GM18868 (cell line): Measurements from ENCODE around the gene KCND1.

ENCODE experiments used
- ATAC-seq: cut with Tn5 transposase; IDR thresholded peaks from one replicate; pipeline ENCODE4 v1.9.1; 2021; ENCODE audit warnings: mild to moderate bottlenecking, moderate library complexity; ENCODE audit not compliant: unreplicated experiment

Gene KCND1

GRCh38 chrX:48939524-48940228 lies 32.0 kb downstream of the KCND1 start:
- no peak for ATAC-seq

- peak; percentile 53 for ATAC-seq
These were observed 32.8 kb downstream of the KCND1 start for GRCh38 chrX:48938721-48939425.

DNA sequence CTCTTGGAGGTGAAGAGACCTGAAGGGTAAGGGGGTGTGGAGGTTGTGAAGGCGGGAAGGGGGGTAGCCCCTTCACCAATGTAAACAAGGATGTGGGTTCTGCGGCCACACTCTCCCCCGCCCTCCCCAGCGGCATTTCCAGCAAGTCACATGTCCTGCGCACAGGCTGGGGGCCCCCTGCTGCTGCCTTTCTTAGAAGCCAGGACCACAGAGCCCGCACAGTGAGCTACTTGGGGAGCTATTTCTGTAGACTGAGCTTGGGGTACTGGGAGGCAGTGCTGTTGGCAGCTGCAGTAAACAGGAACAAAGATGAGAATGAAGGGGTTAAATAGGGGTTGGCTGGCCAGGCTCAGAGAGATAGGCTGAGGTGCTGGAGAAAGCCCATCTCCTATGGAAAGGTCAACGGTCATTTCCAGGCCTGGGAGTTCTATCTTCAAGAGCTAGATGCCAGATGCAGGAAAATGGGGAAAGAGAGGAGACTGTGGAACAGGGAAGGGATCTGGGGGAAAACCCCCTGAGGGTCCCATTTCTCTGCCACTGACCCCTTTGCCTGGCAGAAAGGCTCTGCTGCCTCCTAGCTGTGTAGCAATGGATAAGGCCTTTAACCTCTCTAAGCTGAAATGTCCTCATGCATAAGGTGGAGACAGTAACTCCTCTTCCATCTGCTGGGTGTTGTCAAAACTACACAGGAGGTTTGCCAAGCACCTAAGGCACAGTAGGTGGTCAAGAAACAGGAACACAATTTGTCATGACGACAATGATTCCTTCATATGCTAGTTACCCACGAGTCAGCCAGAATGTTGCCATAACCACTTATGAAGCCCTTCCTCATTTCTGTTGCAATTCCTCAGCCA lies 34.4 kb downstream of the KCND1 start:
- peak; percentile 67 for ATAC-seq

- no peak for ATAC-seq
These were observed 35.1 kb downstream of the KCND1 start for GRCh38 chrX:48936429-48937053.

- no peak for ATAC-seq
These were observed 36.4 kb downstream of the KCND1 start for GRCh38 chrX:48935301-48935670.

DNA sequence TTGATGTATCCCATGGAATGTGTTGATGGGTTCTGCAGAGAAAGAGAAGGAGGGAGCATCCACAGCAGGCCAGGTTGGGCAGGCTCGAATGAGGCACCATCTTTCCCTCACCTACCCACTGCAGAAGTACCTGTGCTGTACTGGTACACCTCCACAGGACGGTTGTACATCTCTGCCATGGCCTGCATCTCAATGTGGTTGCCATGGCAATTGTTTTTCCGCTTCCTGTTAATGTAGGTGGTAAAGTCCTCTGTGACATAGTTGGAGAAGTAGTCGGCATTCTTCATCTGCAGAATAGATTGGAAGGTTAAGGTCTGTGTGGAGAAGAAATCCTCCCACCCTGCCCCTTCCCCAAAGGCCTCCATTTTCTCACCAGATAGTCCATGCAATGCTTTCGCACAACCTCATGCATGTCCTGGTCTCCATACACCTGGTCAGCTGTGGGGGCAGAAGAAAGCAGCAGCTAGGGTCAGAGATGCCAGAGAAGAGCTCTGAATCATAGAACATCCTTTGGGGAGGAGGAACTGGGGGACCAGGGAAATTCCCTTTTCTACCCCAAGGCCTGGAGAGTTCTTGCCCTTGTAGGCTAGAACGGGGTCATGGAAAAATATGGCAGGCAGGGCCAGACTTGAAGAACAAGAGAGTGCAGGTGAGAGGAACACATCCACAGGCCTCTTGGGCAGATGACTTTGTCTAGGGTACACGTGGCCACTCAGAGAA lies 36.9 kb downstream of the KCND1 start:
- ATAC-seq: no peak

- peak; percentile 35 for ATAC-seq
These were observed 37.9 kb downstream of the KCND1 start for GRCh38 chrX:48933757-48934156.

GRCh38 chrX:48927736-48928382 lies 43.8 kb downstream of the KCND1 start:
- no peak for ATAC-seq

DNA sequence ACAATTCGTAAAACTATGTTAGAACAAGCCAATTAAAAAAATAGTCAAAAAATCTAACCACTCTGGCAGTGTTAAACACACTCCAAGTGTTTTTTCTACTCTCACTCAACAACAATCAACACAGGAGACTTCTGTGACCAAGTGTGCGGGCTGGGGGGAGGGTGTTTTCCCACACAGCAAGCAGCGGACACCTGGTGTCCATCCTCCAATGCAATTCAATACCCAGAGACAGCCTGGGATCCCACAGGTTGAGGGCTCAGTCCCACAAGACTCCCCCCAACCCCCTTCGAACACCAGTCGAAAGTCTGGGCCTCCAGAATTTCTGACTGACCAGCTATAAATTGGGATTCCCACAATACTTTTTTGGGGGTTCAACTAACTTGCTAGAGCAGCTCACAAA lies 44.5 kb downstream of the KCND1 start:
- no peak for ATAC-seq

DNA sequence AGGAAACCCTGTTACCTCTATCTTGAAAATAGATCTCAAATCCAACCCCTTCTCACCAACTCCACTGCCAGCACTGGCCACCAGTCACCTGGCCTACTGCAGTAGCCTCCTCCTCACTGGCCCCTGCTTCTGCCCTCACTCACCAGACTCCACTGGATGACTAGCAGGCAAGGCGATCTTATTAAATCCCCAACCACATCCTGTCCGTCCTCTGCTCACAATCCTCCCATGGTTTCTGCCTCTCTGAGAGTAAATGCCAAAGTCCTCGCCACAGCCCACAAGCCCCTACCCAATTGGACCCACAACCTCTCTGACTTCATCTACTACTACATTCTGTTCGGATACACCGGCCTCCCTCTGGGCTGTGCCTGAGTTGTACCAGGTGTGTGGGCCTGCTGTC lies 47.4 kb downstream of the KCND1 start:
- no peak for ATAC-seq

- ATAC-seq: no peak
These were observed 47.9 kb downstream of the KCND1 start for GRCh38 chrX:48923771-48924170.

- ATAC-seq: no peak
These were observed 50.9 kb downstream of the KCND1 start for GRCh38 chrX:48920718-48921104.

- no peak for ATAC-seq
These were observed 51.5 kb downstream of the KCND1 start for GRCh38 chrX:48919947-48920717.

DNA sequence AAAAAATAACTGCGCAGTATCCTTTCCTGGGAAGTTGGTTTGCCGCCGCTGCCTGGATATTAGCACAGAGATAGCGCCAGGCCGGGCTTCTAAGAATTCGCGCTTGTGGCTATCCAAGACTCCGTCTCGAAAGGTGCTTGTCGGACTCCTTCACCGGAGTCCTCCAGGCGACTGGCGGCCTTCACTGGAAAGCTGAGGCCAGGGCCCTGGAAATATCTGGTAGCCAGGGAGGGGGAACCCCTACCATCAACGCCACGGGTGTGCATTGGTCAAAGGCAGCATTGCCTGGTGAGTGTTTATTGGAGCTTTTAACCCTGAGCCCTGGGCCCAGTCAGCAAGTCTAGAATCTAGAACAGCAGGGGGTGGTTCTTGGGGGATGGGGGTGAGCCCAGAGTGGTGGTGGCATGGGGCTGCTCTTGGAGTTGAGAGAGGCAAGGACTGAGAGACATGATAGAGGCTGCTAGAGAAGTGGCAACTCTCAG lies 52.2 kb downstream of the KCND1 start:
- no peak for ATAC-seq

DNA sequence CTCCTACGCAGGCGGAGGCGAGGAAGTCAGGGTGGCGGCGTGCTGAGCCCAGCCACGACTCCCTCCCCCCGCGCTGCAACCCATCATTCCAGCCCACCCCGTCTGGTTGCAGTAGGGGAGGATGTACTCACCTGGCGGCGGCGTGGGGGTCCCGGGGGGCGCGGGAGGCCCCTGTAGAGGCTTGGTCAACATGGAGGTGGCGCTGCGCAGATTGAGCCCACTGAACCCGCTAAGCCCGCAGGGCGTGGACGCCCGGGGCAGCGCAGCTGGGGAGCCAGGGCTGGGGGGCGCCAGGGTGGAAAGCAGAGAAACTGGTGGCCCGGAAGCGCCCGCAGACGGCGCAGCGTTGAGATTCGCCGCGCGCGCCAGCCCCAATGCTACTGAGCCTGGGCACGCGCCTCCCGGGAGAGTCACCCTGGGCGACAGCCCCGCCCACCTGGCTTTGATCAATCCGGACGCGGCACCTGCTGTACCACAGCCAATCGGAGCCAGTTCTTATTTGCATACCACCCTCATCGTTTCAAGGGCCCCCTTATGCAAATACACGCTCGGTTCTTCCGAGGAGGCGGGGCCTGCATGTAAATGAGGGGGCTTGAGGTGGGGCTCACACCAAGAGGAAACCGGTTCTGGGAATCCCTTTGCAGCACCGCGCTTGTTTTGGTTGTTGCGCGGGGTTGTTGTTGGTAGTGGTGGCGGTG lies 52.9 kb downstream of the KCND1 start, which contains the start of gene PIM2:
PIM2 (minus strand) TSS at position 382 of the 698 bp plus-strand sequence; CDS start at position 192, 190 bp downstream.
- ATAC-seq: peak; percentile 79

GRCh38 chrX:48918301-48918642 lies 53.4 kb downstream of the KCND1 start:
- no peak for ATAC-seq

- peak; percentile 42 for ATAC-seq
These were observed 54.3 kb downstream of the KCND1 start for GRCh38 chrX:48917139-48918001.
